ENCODE results near the gene COL27A1. TPM values are rescaled to one million over a fixed set of nuclear protein-coding genes. Genes with fewer than 3 reads are reported as not detected.

Gene COL27A1
- total RNA-seq, 1 experiment from 2014 or later: 8.2 TPM

DNA sequence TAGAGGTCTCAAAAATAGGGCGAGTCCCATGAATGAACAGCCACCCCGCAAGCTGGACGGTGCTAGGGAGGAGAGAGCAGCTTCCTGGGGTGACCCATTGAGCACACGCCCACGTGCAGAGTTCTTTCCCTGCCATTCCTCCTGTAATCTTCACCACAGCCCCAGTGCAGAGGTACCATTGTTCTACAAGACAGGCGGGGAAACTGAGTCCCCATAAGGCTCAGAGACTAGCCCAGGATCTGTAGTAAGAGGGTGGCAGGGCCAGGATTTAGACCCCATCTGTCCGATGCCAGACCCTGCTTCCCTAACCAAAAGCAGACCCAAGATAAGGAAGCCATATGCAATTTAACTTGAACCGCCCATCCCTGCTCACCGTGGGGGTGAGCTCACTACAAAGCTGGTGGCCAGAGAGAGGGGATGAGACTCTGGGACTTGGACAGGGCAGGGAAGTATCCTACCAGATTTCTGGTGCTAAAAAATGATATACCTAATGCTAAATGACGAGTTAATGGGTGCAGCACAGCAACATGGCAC is 130.9 kb downstream of the COL27A1 start:
- no peak for DNase-seq (ENCODE audit: low spot score)

GRCh38 chr9:114287001-114287762 is 131.8 kb downstream of the COL27A1 start:
- DNase-seq (ENCODE audit: low spot score): no peak

- DNase-seq (ENCODE audit: low spot score): no peak
Observed at GRCh38 chr9:114287763-114288192, 132.4 kb downstream of the COL27A1 start.

- DNase-seq (ENCODE audit: low spot score): peak; percentile 82
Observed at GRCh38 chr9:114288193-114289091, 133.1 kb downstream of the COL27A1 start.

- no peak for DNase-seq (ENCODE audit: low spot score)
Observed at GRCh38 chr9:114289106-114289505, 133.8 kb downstream of the COL27A1 start.

- no peak for DNase-seq (ENCODE audit: low spot score)
Observed at GRCh38 chr9:114289571-114290481, 134.5 kb downstream of the COL27A1 start.

DNA sequence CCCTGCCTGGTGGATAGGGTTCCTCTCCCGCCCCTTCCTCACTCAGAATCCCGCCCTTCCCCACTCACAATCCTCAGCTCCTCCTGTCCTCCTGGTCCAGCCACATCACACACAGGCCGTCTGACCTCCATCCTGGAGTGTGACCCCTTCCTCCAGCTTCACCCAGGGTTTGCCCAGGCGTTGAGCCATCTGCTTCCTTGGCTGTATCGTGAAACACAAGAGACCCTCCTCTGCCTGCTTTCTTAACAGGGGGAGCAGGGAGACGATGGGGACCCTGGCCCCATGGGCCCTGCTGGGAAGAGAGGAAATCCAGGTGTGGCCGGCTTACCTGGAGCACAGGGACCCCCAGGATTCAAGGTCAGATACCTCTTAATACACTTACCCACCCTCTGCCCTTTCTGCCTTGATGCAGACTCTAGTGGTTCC is 135.2 kb downstream of the COL27A1 start:
- DNase-seq (ENCODE audit: low spot score): no peak

GRCh38 chr9:114291064-114291474 is 135.7 kb downstream of the COL27A1 start:
- DNase-seq (ENCODE audit: low spot score): peak; percentile 75

DNA sequence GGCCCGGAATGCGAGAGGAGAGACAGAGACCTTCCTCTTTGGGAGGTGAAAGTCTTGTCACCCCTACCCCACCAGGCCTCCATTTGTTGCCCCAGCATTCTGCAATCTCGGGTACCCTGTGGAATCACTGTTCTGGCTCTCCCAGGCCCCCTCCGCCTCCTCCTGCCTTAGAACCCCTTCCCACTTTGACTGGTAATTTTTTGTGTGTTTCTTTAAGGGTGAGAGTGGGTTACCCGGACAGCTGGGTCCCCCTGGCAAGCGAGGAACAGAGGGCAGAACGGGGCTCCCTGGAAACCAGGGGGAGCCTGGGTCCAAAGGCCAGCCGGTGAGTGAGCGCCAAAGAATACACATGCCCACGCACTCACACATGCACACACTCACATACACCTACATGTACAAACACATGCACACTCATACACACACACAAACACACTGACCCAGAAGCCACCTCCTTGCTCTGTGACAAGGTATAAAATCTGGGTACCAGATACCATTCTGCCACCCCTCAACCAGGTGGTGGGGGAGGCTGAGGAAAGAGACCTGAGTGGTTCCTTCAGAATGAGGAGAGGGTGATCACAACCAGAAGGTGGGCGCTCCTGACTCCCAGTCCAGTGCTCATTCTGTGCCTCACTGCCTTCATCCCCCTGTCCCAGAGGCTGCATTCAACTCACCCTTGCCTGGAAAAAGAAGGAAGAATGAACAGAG is 136.7 kb downstream of the COL27A1 start:
- no peak for DNase-seq (ENCODE audit: low spot score)

DNA sequence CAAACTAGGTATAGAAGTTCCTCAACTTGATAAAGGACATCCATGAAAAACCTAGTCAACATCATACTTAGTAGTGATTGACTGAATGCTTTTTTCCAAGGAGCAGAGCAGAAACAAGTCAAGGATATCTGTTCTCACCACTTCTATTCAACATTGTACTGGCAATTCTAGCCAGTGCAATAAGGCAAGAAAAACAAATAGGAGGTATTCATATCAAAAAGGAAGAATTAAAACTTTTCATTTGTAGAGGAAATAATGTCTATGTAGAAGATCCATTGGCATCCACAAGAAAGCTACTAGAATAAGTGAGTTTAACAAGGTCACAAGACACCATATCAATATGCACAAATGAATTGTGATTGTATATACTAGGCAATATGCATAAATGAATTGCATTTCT is 139.3 kb downstream of the COL27A1 start:
- DNase-seq (ENCODE audit: low spot score): no peak

- no peak for DNase-seq (ENCODE audit: low spot score)
Observed at GRCh38 chr9:114296338-114296737, 141.0 kb downstream of the COL27A1 start.

GRCh38 chr9:114299286-114300152 is 144.2 kb downstream of the COL27A1 start:
- DNase-seq (ENCODE audit: low spot score): no peak

DNA sequence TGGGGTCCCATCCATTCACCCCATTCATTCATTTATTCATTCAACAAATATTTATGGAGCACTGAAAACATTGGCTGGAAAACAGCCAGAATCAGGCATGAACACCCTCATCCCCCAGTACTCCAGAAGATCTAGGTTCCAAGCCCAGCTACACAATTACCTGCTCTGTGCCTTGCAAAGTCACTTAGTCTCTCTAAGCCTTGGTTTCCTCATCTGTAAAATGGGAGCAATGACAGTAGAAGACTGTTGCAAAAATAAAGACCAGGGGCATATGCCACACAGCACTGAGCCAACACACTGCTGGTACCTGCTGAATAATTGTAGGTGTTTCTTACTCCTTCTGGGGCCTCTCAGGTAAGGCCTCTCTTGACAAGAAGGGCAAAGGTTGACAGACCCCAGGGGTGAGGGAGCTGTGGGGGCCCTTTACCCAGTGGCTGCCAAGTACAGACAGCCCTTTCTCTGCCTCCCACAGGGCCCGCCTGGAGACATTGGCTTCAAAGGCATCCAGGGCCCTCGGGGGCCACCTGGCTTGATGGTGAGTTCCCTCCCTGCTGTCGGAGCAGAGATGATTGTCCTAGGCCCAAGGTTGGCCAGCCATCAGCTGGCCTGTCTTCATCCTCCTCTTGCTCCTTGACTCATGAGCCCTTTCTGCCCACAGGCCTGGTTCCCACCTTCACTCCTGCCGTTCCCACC is 145.0 kb downstream of the COL27A1 start:
- DNase-seq (ENCODE audit: low spot score): no peak

DNA sequence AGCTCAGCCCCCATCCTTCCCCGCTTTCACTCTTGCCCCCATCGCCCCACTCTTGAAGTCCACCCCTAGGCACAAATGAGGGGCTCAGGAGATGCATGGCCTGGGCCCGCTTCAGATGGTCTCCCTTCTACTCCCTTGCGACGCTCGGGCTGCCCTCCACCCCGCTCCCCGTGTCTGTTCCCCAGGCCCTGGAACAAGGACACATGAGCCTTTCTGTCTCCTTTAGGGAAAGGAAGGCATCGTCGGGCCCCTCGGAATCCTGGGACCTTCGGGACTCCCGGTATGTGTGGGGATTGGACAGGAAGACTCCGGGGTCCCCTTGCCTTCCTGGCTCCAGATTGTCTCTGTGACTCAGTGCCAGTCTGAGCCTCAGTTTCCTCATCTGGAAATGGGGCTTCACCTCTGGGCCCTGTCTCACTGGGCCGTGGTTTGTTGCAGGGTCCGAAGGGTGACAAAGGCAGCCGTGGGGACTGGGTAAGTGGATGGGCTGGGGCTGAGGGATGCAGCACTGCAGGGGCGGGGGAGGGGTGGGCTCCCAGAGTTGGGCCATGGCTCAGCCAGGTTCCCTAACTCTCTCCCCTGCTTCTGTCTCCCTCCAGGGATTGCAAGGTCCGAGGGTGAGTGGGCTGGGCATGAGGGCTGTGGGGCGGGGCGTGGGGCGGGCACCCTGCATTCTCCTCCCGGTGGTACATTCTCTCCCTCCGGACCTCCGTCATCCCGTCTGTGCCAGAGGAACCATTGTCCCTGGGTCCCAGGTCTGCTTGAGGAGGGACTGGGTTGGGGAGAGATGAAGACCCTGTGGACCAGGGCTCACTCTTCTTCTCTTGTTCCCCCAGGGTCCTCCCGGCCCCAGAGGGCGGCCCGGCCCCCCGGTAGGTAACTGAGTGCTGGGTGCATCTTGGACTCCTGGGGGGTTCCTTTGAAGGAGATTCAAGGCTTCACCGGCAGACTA is 145.8 kb downstream of the COL27A1 start:
- DNase-seq (ENCODE audit: low spot score): no peak

DNA sequence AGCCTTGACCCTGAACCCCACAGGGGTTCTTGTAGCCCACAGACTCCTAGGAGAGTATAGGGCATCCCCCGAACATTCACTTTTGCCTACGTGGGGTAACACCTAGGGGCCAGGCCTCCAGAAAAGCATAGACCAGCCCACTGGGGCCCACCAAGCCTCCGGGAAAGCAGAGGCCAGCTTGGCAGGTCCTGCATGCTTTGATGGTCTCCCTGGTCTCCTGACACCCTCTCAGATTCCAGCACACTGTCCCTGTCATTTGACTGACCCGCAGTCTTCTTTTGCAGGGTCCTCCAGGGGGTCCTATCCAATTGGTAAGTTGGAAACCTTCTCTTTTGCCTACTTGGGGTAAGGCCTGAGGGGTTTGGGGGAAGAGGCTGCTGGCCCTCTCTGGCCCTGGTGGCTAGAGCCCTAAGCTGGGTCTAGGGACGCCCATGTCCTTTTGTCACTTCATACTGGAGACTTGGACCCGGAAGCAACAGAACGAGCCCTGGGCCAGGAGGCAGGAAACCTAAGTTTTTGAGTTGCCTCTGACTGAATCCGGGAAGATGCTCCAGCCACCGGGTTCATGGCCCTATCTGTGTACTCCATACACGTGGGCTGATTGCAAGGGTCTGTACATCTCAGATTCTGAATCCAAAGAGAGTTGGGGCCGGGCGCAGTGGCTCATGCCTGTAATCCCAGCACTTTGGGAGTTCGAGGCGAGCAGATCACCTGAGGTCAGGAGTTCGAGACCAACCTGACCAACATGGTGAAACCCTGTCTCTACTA is 146.6 kb downstream of the COL27A1 start:
- DNase-seq (ENCODE audit: low spot score): no peak

DNA sequence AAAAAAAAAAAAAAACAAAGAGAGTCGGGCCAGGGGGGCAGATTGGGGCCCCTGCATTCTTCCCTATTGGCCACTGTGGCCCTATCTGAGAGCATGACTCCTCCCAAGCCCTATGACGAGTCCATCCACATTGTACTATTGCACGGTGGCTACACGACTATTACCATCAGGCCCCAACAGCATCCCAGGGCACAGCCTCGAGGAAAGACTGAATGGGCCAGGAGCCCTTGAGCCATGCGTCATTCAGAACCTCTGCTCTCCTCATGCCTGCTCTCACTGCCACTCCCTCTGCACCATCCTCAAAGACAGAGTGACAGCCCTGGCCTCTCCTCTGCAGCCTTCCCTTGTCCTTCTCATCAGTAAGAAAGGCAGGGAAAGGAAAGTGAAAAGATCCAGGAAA is 147.4 kb downstream of the COL27A1 start:
- DNase-seq (ENCODE audit: low spot score): no peak

- DNase-seq (ENCODE audit: low spot score): no peak
Observed at GRCh38 chr9:114303571-114303970, 148.2 kb downstream of the COL27A1 start.
